Spleen (tissue), 11 donors: Measurements from ENCODE around the gene UBASH3A. TPM values are rescaled to one million over a fixed set of nuclear protein-coding genes. Genes with fewer than 3 reads are reported as not detected.

ENCODE experiments used
- DNase-seq: peaks from one replicate; pipeline ENCODE4 v3.0.0-alpha.2; 2020
- H3K27ac ChIP-seq, 8 donors: fragments of 200-600 bp; sonication (generic) in 7 of 8; 1 replicate in 4 of 8; 2 replicates in 4 of 8; pipeline versions ENCODE4 v1.5.0 to v1.8.0; 2016 to 2021; ENCODE audit warnings: inconsistent platforms in 4 of 8, mild to moderate bottlenecking in 4 of 8, moderate library complexity in 1 of 8
- H3K27me3 ChIP-seq, 7 donors: fragments of 200-600 bp; sonication (generic) in 6 of 7; replicated peaks in 1 of 7; 1 replicate in 4 of 7; 2 replicates in 3 of 7; pipeline versions ENCODE4 v1.5.0 to v1.8.0; 2016 to 2021; ENCODE audit warnings: inconsistent platforms in 3 of 7, mild to moderate bottlenecking in 1 of 7
- H3K36me3 ChIP-seq, 6 donors: fragments of 200-600 bp; sonication (generic) in 5 of 6; 1 replicate in 4 of 6; 2 replicates in 2 of 6; pipeline versions ENCODE4 v1.5.0 to v1.8.0; 2016 to 2021; ENCODE audit warnings: inconsistent platforms in 2 of 6
- H3K4me1 ChIP-seq, 6 donors: fragments of 200-600 bp; sonication (generic) in 5 of 6; 1 replicate in 3 of 6; 2 replicates in 3 of 6; pipeline versions ENCODE4 v1.5.0 to v1.8.0; 2016 to 2021; ENCODE audit warnings: inconsistent platforms in 3 of 6
- H3K4me3 ChIP-seq, 8 donors: fragments of 200-600 bp; sonication (generic) in 7 of 8; 1 replicate in 4 of 8; 2 replicates in 4 of 8; pipeline versions ENCODE4 v1.5.0 to v1.8.0; 2016 to 2021; ENCODE audit warnings: inconsistent platforms in 4 of 8, mild to moderate bottlenecking in 4 of 8, moderate library complexity in 2 of 8
- H3K9me3 ChIP-seq, 8 donors: fragments of 200-600 bp; sonication (generic) in 7 of 8; 1 replicate in 4 of 8; 2 replicates in 4 of 8; pipeline versions ENCODE4 v1.5.0 to v1.8.0; 2016 to 2021; ENCODE audit warnings: inconsistent platforms in 4 of 8
- CTCF ChIP-seq, 11 experiments: fragments of 200-600 bp in 7 of 11; fragments of 450-650 bp in 4 of 11; sonication (generic) in 4 of 11; IDR thresholded peaks in 8 of 11; conservative IDR thresholded peaks in 3 of 11; 1 replicate in 7 of 11; 2 replicates in 4 of 11; pipeline versions ENCODE4 v1.4.0 to v1.8.0; 2016 to 2021; ENCODE audit warnings: antibody characterized with exemption in 11 of 11, inconsistent platforms in 4 of 11, mild to moderate bottlenecking in 1 of 11
- POLR2A ChIP-seq, 3 donors: fragments of 450-650 bp; IDR thresholded peaks; one replicate each; pipeline ENCODE4 v1.5.1; 2017; ENCODE audit warnings: antibody characterized with exemption in 3 of 3, mild to moderate bottlenecking in 1 of 3
- POLR2AphosphoS5 ChIP-seq, 3 donors: sonication (generic); formaldehyde crosslinking; IDR thresholded peaks; one replicate each; pipeline ENCODE4 v1.5.1; 2017; ENCODE audit warnings: antibody characterized with exemption in 3 of 3
- WGBS, 5 donors: extraction: QIAGEN DNeasy Blood & Tissue Kit in 3 of 5; methylation state at CpG; one replicate each; pipeline versions ENCODE4 v1.1.5 to v1.1.7; 2013 to 2018; 5-methylcytosine and 5-hydroxymethylcytosine counted together
- intact Hi-C: fragments of 100-400 bp; cut with DNase I; formaldehyde crosslinking; loops from one replicate; pipeline ENCODE4 v1.15.0; 2023; ENCODE audit warnings: low total_unique reads
- polyA plus RNA-seq, 3 donors: library from polyadenylated mRNA; stranded (reverse); fragments of 200-250 nt; gene quantifications; one replicate each; pipeline ENCODE4 v1.2.1, GENCODE V29; 2013
- total RNA-seq, 7 donors: library from RNA; depleted of rRNA in 3 of 7; stranded (reverse); fragments of >200 nt in 3 of 7; fragmentation: NEBNext Ultra II Directional in 4 of 7; extraction: Animal tissue kit (Norgen Biotek cat#: 25700) in 4 of 7; gene quantifications; one replicate each; pipeline versions ENCODE4 v1.1.0 to v1.2.1, GENCODE V29; 2016 to 2021
- donor health status: healthy with polysubstance abuse.
- donor health status: DM: no; HTN: no; CAD: no; lungs with moderate emphysema.
- donor health status: DM: no; HTN: no; CAD: no.
- donor health status: Bipolar disorder and iron deficiency.
- donor health status: healthy.
- donor health status: DM: no; HTN: no; CAD: no.
- donor health status: DM: yes; HTN: yes; CAD: no.

UBASH3A gene
- total and polyA plus RNA-seq, 10 donors, result 2.6 to 16.3 (median 10.2) TPM

- Histone ChIP-seq H3K4me1 (no peaks in the 10 kb centered on the region), H3K36me3 (peaks cover 0 to 55% (median 2%) of the 10 kb centered on the region in 6 donors), H3K27ac (no peak overlapping the region), H3K9me3 (peaks cover 0 to 11% (median 2%) of the 10 kb centered on the region in 8 donors), H3K27me3 (peaks cover 0 to 42% (median 3%) of the 10 kb centered on the region in 7 donors), H3K4me3 (no peak overlapping the region)
- TF ChIP-seq POLR2AphosphoS5 (IDR thresholded peaks at IDR 0.05) (no peak), CTCF (IDR thresholded peaks at IDR 0.05 in 8 of 11, conservative IDR thresholded peaks at IDR 0.05 in 3 of 11) (no peak)
- WGBS, 5 donors, result 82 to 91% (median 87%) methylated on average over 25 of the region's 25 CpGs
- intact Hi-C loops, result no loop called here
- peak; percentile 71 for DNase-seq
Observed at GRCh38 chr21:42438316-42439205, 34.9 kb downstream of the UBASH3A start.

- peak overlapping the region in 1 of 8 donors; percentile 16 for H3K27ac ChIP-seq
- no peak overlapping the region for H3K4me3 ChIP-seq
- 72 to 75% (median 74%) methylated on average over 17 of the region's 17 CpGs for WGBS, 5 donors
- peak; percentile 66 for DNase-seq
- H3K27me3 ChIP-seq, result peaks cover 0 to 49% (median 3%) of the 10 kb centered on the region in 7 donors
- intact Hi-C loops, result loop anchor here (10.0 kb wide), 1 partner anchor 55 kb away; no protein-coding TSS in a partner anchor
- H3K4me1 ChIP-seq, result no peaks in the 10 kb centered on the region
- peaks cover 0 to 51% (median 2%) of the 10 kb centered on the region in 6 donors for H3K36me3 ChIP-seq
- no peak for TF ChIP-seq POLR2AphosphoS5 (IDR thresholded peaks at IDR 0.05)
- TF ChIP-seq CTCF (IDR thresholded peaks at IDR 0.05 in 8 of 11, conservative IDR thresholded peaks at IDR 0.05 in 3 of 11), result no peak
- TF ChIP-seq POLR2A (IDR thresholded peaks at IDR 0.05), result no peak
- peaks cover 0 to 10% (median 2%) of the 10 kb centered on the region in 8 donors for H3K9me3 ChIP-seq
Observed at GRCh38 chr21:42439284-42440186, 35.8 kb downstream of the UBASH3A start.

- no peaks in the 10 kb centered on the region for H3K4me1 ChIP-seq
- 68 to 86% (median 80%) methylated on average over 12 of the region's 12 CpGs for WGBS, 5 donors
- DNase-seq, result peak; percentile 38
- TF ChIP-seq POLR2AphosphoS5 (IDR thresholded peaks at IDR 0.05) (no peak), CTCF (IDR thresholded peaks at IDR 0.05 in 8 of 11, conservative IDR thresholded peaks at IDR 0.05 in 3 of 11) (no peak), POLR2A (IDR thresholded peaks at IDR 0.05) (no peak)
- peak overlapping the region in 1 of 8 donors; percentile 16 for H3K27ac ChIP-seq
- peaks cover 0 to 49% (median 3%) of the 10 kb centered on the region in 7 donors for H3K27me3 ChIP-seq
- H3K36me3 ChIP-seq, result peaks cover 0 to 49% (median 0%) of the 10 kb centered on the region in 6 donors
- H3K9me3 ChIP-seq, result peaks cover 0 to 10% (median 2%) of the 10 kb centered on the region in 8 donors
- no peak overlapping the region for H3K4me3 ChIP-seq
- intact Hi-C loops, result loop anchor here (10.0 kb wide), 1 partner anchor 55 kb away; no protein-coding TSS in a partner anchor
Observed at GRCh38 chr21:42440187-42440792, 36.6 kb downstream of the UBASH3A start.
